Measurements from ENCODE around the gene NAP1L5. TPM values are rescaled to one million over a fixed set of nuclear protein-coding genes. Genes with fewer than 3 reads are reported as not detected.

The NAP1L5 gene
- total RNA-seq, 1 donor from 2014 or later, result 3.5 TPM

DNA sequence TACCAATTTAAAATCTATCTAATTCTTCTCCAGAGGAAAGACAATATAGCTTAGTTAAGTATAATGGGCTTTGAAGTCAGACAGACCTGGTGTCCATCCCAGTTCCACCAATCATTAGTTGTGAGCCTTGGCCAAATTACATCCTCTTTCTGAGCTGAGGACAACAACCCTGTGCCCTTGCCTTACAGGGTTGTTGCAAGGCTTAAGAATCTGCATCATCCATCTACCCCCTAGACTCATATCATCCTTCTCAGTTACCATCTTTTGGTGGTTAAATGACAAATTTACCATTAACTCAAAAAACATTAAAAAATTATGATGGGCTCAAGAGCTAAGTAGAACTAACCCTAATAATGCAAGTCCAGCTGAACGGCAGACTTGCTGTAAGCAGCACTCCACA is 51.6 kb downstream of the NAP1L5 start:
- H3K4me3 ChIP-seq, result no peak overlapping the region
- intact Hi-C loops (cut with micrococcal nuclease), result no loop called here
- peaks cover 16% of the 10 kb centered on the region for H3K4me1 ChIP-seq
- TF ChIP-seq, protein P1, sequence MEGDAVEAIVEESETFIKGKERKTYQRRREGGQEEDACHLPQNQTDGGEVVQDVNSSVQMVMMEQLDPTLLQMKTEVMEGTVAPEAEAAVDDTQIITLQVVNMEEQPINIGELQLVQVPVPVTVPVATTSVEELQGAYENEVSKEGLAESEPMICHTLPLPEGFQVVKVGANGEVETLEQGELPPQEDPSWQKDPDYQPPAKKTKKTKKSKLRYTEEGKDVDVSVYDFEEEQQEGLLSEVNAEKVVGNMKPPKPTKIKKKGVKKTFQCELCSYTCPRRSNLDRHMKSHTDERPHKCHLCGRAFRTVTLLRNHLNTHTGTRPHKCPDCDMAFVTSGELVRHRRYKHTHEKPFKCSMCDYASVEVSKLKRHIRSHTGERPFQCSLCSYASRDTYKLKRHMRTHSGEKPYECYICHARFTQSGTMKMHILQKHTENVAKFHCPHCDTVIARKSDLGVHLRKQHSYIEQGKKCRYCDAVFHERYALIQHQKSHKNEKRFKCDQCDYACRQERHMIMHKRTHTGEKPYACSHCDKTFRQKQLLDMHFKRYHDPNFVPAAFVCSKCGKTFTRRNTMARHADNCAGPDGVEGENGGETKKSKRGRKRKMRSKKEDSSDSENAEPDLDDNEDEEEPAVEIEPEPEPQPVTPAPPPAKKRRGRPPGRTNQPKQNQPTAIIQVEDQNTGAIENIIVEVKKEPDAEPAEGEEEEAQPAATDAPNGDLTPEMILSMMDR (IDR thresholded peaks at IDR 0.05; ENCODE audit: borderline replicate concordance), result no peak
- no peaks in the 10 kb centered on the region for H3K27me3 ChIP-seq (ENCODE audit: low read depth)
- H3K27ac ChIP-seq (replicated peaks), result no peak overlapping the region
- peaks cover 28% of the 10 kb centered on the region for H3K9me3 ChIP-seq (replicated peaks)
- H3K36me3 ChIP-seq, result no peaks in the 10 kb centered on the region
- DNase-seq, result no peak

Other genes starting within 250 kb of the NAP1L5 start
- gene HERC5, start 240.7 kb downstream of the NAP1L5 start, total RNA-seq, result 2.6 TPM
- 56.1 TPM for gene PYURF, start 174.1 kb downstream of the NAP1L5 start, total RNA-seq
- gene HERC3, start 105.3 kb downstream of the NAP1L5 start, total RNA-seq, result 56.8 TPM

Data from left ventricle myocardium inferior (tissue), 1 donor.